ENCODE data around the gene MAD1L1.

MAD1L1 gene

DNA sequence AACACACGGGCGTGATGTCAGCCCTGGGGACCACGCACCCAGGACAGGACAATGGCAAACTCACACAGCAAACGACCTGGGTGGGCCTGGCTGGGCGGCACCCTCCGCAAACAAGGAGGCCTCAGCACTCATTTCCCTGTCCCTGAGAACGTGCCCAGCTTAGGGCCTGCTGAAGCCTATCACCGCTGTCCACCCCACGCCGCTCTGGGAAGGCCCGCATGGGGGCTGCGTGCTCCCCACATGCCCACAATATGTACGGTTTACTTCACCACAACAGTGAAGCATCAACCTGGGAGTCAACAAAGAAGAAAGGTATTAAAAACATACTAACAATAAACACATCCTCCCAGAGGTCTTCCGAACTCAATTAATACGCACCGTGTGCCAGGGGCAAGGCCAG is 12.2 kb downstream of the MAD1L1 start:
- TF ChIP-seq, protein P1, sequence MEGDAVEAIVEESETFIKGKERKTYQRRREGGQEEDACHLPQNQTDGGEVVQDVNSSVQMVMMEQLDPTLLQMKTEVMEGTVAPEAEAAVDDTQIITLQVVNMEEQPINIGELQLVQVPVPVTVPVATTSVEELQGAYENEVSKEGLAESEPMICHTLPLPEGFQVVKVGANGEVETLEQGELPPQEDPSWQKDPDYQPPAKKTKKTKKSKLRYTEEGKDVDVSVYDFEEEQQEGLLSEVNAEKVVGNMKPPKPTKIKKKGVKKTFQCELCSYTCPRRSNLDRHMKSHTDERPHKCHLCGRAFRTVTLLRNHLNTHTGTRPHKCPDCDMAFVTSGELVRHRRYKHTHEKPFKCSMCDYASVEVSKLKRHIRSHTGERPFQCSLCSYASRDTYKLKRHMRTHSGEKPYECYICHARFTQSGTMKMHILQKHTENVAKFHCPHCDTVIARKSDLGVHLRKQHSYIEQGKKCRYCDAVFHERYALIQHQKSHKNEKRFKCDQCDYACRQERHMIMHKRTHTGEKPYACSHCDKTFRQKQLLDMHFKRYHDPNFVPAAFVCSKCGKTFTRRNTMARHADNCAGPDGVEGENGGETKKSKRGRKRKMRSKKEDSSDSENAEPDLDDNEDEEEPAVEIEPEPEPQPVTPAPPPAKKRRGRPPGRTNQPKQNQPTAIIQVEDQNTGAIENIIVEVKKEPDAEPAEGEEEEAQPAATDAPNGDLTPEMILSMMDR (IDR thresholded peaks at IDR 0.05; ENCODE audit: low read depth, low read length), result no peak
- no peak for DNase-seq (ENCODE audit: low read depth, low spot score)
- no peak overlapping the region for H3K4me3 ChIP-seq (ENCODE audit: low read depth, low read length)
- in situ Hi-C loops (cut with HindIII; ENCODE audit: low sequenced_read_pairs), result no loop called here

DNA sequence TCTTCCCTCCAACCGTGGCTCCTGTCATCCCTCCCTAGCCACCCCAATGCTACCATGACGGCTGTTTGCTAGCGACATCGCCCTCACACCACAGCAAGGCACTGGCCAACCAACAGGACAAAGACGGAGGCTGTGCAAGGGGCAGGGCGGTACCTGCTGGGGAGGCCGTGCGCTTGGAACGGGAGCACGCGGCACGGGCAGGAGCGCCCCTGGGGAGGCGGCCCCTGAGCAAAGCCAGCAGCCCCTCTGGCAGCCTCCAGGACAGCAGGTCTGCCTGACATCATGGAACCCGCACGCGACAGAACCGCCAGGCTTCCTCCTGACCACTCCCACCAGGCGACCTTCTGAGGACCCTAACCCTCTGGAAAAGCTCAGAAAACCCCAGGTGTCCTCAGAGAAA is 12.7 kb downstream of the MAD1L1 start:
- in situ Hi-C loops (cut with HindIII; ENCODE audit: low sequenced_read_pairs), result no loop called here
- H3K4me3 ChIP-seq (ENCODE audit: low read depth, low read length), result no peak overlapping the region
- TF ChIP-seq, protein P1 (IDR thresholded peaks at IDR 0.05; ENCODE audit: low read depth, low read length), result no peak
- no peak for DNase-seq (ENCODE audit: low read depth, low spot score)

DNA sequence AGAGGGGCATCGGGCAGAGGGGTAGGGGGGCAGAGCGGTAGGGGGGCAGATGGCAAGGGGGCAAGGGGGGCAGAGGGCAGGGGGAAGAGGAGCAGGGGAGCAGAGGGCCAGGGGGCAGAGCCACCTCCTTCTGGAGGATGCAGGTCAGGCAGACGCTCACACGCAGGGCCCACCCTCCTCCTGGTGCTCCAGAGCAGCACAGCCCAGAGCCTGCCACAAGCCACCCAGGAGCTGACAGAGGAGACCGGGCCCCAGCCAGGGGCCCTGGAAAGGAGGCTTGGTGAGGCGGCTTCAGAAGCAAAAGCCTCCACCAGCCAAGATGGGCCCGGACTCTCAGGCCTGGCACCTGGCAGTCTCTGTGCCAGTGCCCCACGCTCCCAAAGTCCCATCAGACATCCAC is 13.1 kb downstream of the MAD1L1 start:
- H3K4me3 ChIP-seq (ENCODE audit: low read depth, low read length), result no peak overlapping the region
- DNase-seq (ENCODE audit: low read depth, low spot score), result no peak
- in situ Hi-C loops (cut with HindIII; ENCODE audit: low sequenced_read_pairs), result no loop called here
- TF ChIP-seq, protein P1 (IDR thresholded peaks at IDR 0.05; ENCODE audit: low read depth, low read length), result no peak

- no peak for DNase-seq (ENCODE audit: low read depth, low spot score)
- no peak overlapping the region for H3K4me3 ChIP-seq (ENCODE audit: low read depth, low read length)
- in situ Hi-C loops (cut with HindIII; ENCODE audit: low sequenced_read_pairs), result no loop called here
- TF ChIP-seq, protein P1 (IDR thresholded peaks at IDR 0.05; ENCODE audit: low read depth, low read length), result no peak
Measured at GRCh38 chr7:2219136-2219535, 13.6 kb downstream of the MAD1L1 start.

DNA sequence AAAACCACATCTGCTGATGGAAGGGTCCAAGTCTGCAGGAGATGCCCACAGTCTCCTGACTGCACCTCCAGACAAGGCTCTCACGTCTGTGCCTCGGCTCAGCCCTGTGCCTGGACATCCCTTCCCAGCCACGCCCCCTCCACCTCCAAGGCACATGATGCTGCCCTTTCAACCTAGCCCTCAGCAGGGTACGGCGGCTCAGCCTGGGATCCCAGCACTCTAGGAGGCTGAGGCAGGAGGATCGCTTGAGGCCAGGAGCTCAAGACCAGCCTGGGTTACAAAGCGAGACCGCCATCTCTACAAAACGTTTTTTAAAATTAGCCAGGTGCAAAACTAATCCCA is 14.3 kb downstream of the MAD1L1 start:
- TF ChIP-seq, protein P1 (IDR thresholded peaks at IDR 0.05; ENCODE audit: low read depth, low read length), result no peak
- H3K4me3 ChIP-seq (ENCODE audit: low read depth, low read length), result no peak overlapping the region
- in situ Hi-C loops (cut with HindIII; ENCODE audit: low sequenced_read_pairs), result no loop called here
- DNase-seq (ENCODE audit: low read depth, low spot score), result no peak

DNA sequence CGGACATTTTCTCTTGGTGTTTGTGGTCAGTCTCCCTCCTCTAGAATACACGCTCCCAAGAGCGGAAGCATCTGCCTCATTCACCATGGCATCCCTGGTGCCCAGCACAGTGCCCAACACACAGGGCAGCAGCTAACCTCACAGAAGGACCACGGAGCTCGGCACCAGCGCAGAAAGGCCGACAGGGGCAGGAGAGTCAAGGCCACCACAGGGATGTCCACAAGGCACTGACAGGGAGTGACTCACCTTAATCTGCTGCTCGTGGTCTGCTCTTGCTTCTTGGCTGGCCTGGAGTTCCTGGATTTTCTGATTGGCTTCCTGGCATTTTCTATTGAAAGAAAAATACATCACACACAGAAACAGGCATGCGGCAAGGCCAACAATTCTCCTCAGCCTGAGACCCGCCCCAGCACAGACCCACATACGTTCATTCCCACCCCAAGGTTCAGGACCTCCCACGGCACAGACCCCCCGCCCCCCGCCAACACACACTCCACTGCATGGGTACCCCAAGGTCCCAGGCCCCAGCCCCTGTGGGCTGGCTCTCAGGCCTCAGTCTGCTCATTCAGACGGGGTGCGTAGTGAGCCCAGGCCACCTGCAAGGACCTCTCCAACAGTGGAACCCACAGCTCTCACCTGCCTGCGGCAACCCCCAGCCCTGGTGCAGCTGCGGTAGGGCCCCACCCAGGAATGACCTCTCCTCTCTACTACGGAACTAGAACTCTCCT is 14.9 kb downstream of the MAD1L1 start:
- no peak overlapping the region for H3K4me3 ChIP-seq (ENCODE audit: low read depth, low read length)
- TF ChIP-seq, protein P1 (IDR thresholded peaks at IDR 0.05; ENCODE audit: low read depth, low read length), result no peak
- in situ Hi-C loops (cut with HindIII; ENCODE audit: low sequenced_read_pairs), result no loop called here
- DNase-seq (ENCODE audit: low read depth, low spot score), result no peak
